SK-N-SH (cell line): Measurements from ENCODE around the gene VPS11. TPM values are rescaled to one million over a fixed set of nuclear protein-coding genes. Genes with fewer than 3 reads are reported as not detected.

Experiments used
- CTCF ChIA-PET: fragments of 300-600, 350-600 bp; formaldehyde crosslinking; extraction: SDS; loops from one replicate; lab custom pipeline; 2021; lab: Yijun Ruan, JAX
- POLR2A ChIA-PET: fragments of 350-600 bp; sonication (Branson Sonifier 250); formaldehyde crosslinking; extraction: SDS; loops from one replicate; lab custom pipeline; 2020; ENCODE audit warnings: antibody characterized with exemption, inconsistent platforms; lab: Yijun Ruan, JAX
- DNase-seq: peaks from one replicate; pipeline ENCODE4 v3.0.0; 2012
- H2AFZ ChIP-seq: fragments of 200-600 bp; sonication (generic); 2 replicates; pipeline ENCODE4 v1.8.1; 2016; ENCODE audit warnings: antibody characterized with exemption, mild to moderate bottlenecking, low read depth
- H3F3A ChIP-seq: fragments of 200-600 bp; sonication (generic); replicated peaks from 2 replicates; pipeline ENCODE3; 2016; ENCODE audit warnings: antibody characterized with exemption, mild to moderate bottlenecking; ENCODE audit not compliant: insufficient read depth
- H3K27ac ChIP-seq, 2 experiments: fragments of 200-500 bp in 1 of 2; fragments of 200-600 bp in 1 of 2; sonication (Bioruptor generic) in 1 of 2; sonication (generic), shearing (Covaris generic) in 1 of 2; 2 replicates each; pipeline versions ENCODE4 v1.5.1 to v1.6.1; 2014 to 2016; ENCODE audit warnings: low read depth in 2 of 2, inconsistent platforms in 1 of 2, low read length in 1 of 2, mild to moderate bottlenecking in 1 of 2, mixed read lengths in 1 of 2
- H3K27me3 ChIP-seq: fragments of 200-600 bp; sonication (generic), shearing (Covaris generic); 2 replicates; pipeline ENCODE4 v1.6.1; 2016; ENCODE audit warnings: mixed run types; ENCODE audit not compliant: insufficient read depth
- H3K36me3 ChIP-seq, 2 experiments: fragments of 200-500 bp in 1 of 2; fragments of 200-600 bp in 1 of 2; sonication (Bioruptor generic) in 1 of 2; sonication (generic) in 1 of 2; replicated peaks in 1 of 2; 2 replicates each; pipeline versions ENCODE3 to v1.5.1; 2014 to 2016; ENCODE audit warnings: low read length in 1 of 2, mild to moderate bottlenecking in 1 of 2; ENCODE audit not compliant: insufficient read depth in 2 of 2, control insufficient read depth in 1 of 2
- H3K4me1 ChIP-seq, 2 experiments: fragments of 200-500 bp in 1 of 2; fragments of 200-600 bp in 1 of 2; sonication (Bioruptor generic) in 1 of 2; sonication (generic), shearing (Covaris generic) in 1 of 2; 2 replicates each; pipeline versions ENCODE4 v1.5.1 to v1.6.1; 2014 to 2016; ENCODE audit warnings: low read depth in 1 of 2, low read length in 1 of 2, mixed run types in 1 of 2; ENCODE audit not compliant: insufficient read depth in 2 of 2, control insufficient read depth in 1 of 2
- H3K4me2 ChIP-seq: fragments of 200-600 bp; sonication (generic), shearing (Covaris generic); 2 replicates; pipeline ENCODE4 v1.6.1; 2017; ENCODE audit warnings: mixed run types
- H3K4me3 ChIP-seq, 2 experiments: fragments of 200-500 bp in 1 of 2; fragments of 200-600 bp in 1 of 2; sonication (Bioruptor generic) in 1 of 2; sonication (generic), shearing (Covaris generic) in 1 of 2; 2 replicates each; pipeline versions ENCODE4 v1.5.1 to v1.8.1; 2014 to 2016; ENCODE audit warnings: low read depth in 2 of 2, inconsistent platforms in 1 of 2, low read length in 1 of 2, mild to moderate bottlenecking in 1 of 2, mixed read lengths in 1 of 2, moderate library complexity in 1 of 2
- H3K79me2 ChIP-seq: fragments of 200-600 bp; sonication (generic); 2 replicates; pipeline ENCODE4 v1.8.1; 2017; ENCODE audit warnings: mild to moderate bottlenecking; ENCODE audit not compliant: insufficient read depth
- H3K9ac ChIP-seq: fragments of 200-600 bp; sonication (generic); 2 replicates; pipeline ENCODE4 v1.6.1; 2017; ENCODE audit warnings: mixed run types
- H3K9me2 ChIP-seq: fragments of 200-600 bp; sonication (generic); 2 replicates; pipeline ENCODE4 v1.6.1; 2017; ENCODE audit warnings: mixed run types
- H3K9me3 ChIP-seq: fragments of 200-600 bp; sonication (generic); 2 replicates; pipeline ENCODE4 v1.6.1; 2017; ENCODE audit warnings: mixed run types, mild to moderate bottlenecking, moderate library complexity
- H4K20me1 ChIP-seq: fragments of 200-600 bp; sonication (generic); 2 replicates; pipeline ENCODE4 v1.6.1; 2017; ENCODE audit warnings: mild to moderate bottlenecking, mixed run types; ENCODE audit not compliant: insufficient read depth
- ELF1 ChIP-seq: IDR thresholded peaks from 2 replicates; pipeline ENCODE4 v1.4.0; 2012
- EP300 ChIP-seq, 2 experiments: IDR thresholded peaks; 2 replicates each; pipeline versions ENCODE4 v1.4.0 to v1.6.1; 2012; ENCODE audit warnings: borderline replicate concordance in 1 of 2, low read depth in 1 of 2, low read length in 1 of 2
- EZH2phosphoT487 ChIP-seq: fragments of 200-600 bp; sonication (generic); IDR thresholded peaks from 2 replicates; pipeline ENCODE4 v1.6.1; 2017; ENCODE audit warnings: low read depth, mixed run types, mild to moderate bottlenecking, antibody characterized with exemption, moderate library complexity, borderline replicate concordance
- FOSL2 ChIP-seq: IDR thresholded peaks from 2 replicates; pipeline ENCODE4 v1.4.0; 2012; ENCODE audit warnings: low read depth, mild to moderate bottlenecking, moderate library complexity, borderline replicate concordance
- FOXJ3 ChIP-seq: sonication (generic); formaldehyde crosslinking; IDR thresholded peaks from 2 replicates; pipeline ENCODE4 v1.5.1; 2020; ENCODE audit warnings: mild to moderate bottlenecking, missing genetic modification reagents
- GATA2 ChIP-seq: sonication (generic); formaldehyde crosslinking; IDR thresholded peaks from 2 replicates; pipeline ENCODE4 v1.5.0; 2020; ENCODE audit warnings: mild to moderate bottlenecking, missing genetic modification reagents
- MEF2A ChIP-seq: IDR thresholded peaks from 2 replicates; pipeline ENCODE4 v1.4.0; 2012; ENCODE audit warnings: low read depth, borderline replicate concordance
- MXI1 ChIP-seq: IDR thresholded peaks from 2 replicates; pipeline ENCODE4 v1.6.1; 2012; ENCODE audit warnings: mild to moderate bottlenecking, low read depth, low read length, improper control_type of control experiment
- NFIC ChIP-seq: IDR thresholded peaks from 2 replicates; pipeline ENCODE4 v1.4.0; 2012; ENCODE audit warnings: borderline replicate concordance
- NRF1 ChIP-seq: IDR thresholded peaks from 2 replicates; pipeline ENCODE4 v1.6.1; 2012; ENCODE audit warnings: low read depth, mild to moderate bottlenecking, low read length
- PBX3 ChIP-seq: IDR thresholded peaks from 2 replicates; pipeline ENCODE4; 2012
- RCOR1 ChIP-seq: fragments of 150-350 bp; IDR thresholded peaks from 2 replicates; pipeline ENCODE4 v1.6.1; 2017; ENCODE audit warnings: antibody characterized with exemption, low read length
- RXRA ChIP-seq: IDR thresholded peaks from 2 replicates; pipeline ENCODE4 v1.4.0; 2012; ENCODE audit warnings: low read depth, mild to moderate bottlenecking, borderline replicate concordance
- SIN3A ChIP-seq: IDR thresholded peaks from 2 replicates; pipeline ENCODE4 v1.6.1; 2012; ENCODE audit warnings: low read depth, mild to moderate bottlenecking, low read length, moderate library complexity, borderline replicate concordance
- SMC3 ChIP-seq: IDR thresholded peaks from 2 replicates; pipeline ENCODE4 v1.6.1; 2012; ENCODE audit warnings: low read depth, low read length, improper control_type of control experiment
- TAF1 ChIP-seq: IDR thresholded peaks from 2 replicates; pipeline ENCODE4 v1.6.1; 2012; ENCODE audit warnings: low read depth, mild to moderate bottlenecking, low read length, moderate library complexity, borderline replicate concordance
- TCF12 ChIP-seq: IDR thresholded peaks from 2 replicates; pipeline ENCODE4 v1.4.0; 2012
- TEAD4 ChIP-seq: IDR thresholded peaks from 2 replicates; pipeline ENCODE4 v1.4.0; 2012; ENCODE audit warnings: mild to moderate bottlenecking, borderline replicate concordance; ENCODE audit not compliant: insufficient read depth
- WGBS: methylation state at CpG from one replicate; pipeline ENCODE4 v1.1.6; 2017; ENCODE audit warnings: low lambda C conversion rate; 5-methylcytosine and 5-hydroxymethylcytosine counted together
- polyA plus RNA-seq, 3 experiments: library from polyadenylated mRNA; depleted of rRNA; stranded (reverse); fragments of >200 nt; gene quantifications; 2 replicates each; pipeline ENCODE4 v1.2.3, GENCODE V29; 2012
- TF ChIP-seq, protein P1 (sequence below): IDR thresholded peaks from 2 replicates; pipeline ENCODE4 v1.4.0; 2012; ENCODE audit warnings: low read depth, borderline replicate concordance
- TF ChIP-seq, protein P2 (sequence below): fragments of 150-350 bp; IDR thresholded peaks from 2 replicates; pipeline ENCODE4 v1.6.1; 2016; ENCODE audit warnings: mild to moderate bottlenecking, low read depth, low read length
- TF ChIP-seq, protein P3 (sequence below): IDR thresholded peaks from 2 replicates; pipeline ENCODE4 v1.4.0; 2012; ENCODE audit warnings: low read depth

The VPS11 gene
- polyA plus RNA-seq, 1 of the 3 experiments (the other 2 are of a cell fraction), result 14.8 TPM

GRCh38 chr11:119121008-119121810 lies 53.6 kb downstream of the VPS11 start, which contains the start of gene HINFP (continued):
- no peak for TF ChIP-seq RXRA
- peak; percentile 99 for TF ChIP-seq NRF1
- TF ChIP-seq NFIC, result no peak
- TF ChIP-seq RCOR1, result no peak
- TF ChIP-seq, protein P1, sequence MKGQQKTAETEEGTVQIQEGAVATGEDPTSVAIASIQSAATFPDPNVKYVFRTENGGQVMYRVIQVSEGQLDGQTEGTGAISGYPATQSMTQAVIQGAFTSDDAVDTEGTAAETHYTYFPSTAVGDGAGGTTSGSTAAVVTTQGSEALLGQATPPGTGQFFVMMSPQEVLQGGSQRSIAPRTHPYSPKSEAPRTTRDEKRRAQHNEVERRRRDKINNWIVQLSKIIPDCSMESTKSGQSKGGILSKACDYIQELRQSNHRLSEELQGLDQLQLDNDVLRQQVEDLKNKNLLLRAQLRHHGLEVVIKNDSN, result peak; percentile 93
- TF ChIP-seq, protein P2, sequence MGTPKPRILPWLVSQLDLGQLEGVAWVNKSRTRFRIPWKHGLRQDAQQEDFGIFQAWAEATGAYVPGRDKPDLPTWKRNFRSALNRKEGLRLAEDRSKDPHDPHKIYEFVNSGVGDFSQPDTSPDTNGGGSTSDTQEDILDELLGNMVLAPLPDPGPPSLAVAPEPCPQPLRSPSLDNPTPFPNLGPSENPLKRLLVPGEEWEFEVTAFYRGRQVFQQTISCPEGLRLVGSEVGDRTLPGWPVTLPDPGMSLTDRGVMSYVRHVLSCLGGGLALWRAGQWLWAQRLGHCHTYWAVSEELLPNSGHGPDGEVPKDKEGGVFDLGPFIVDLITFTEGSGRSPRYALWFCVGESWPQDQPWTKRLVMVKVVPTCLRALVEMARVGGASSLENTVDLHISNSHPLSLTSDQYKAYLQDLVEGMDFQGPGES, result no peak; the same call in none of the 2 replicates
- peak; percentile 84 for TF ChIP-seq ELF1
- peak; percentile 96 for TF ChIP-seq MXI1
- peak; percentile 98 for TF ChIP-seq PBX3

DNA sequence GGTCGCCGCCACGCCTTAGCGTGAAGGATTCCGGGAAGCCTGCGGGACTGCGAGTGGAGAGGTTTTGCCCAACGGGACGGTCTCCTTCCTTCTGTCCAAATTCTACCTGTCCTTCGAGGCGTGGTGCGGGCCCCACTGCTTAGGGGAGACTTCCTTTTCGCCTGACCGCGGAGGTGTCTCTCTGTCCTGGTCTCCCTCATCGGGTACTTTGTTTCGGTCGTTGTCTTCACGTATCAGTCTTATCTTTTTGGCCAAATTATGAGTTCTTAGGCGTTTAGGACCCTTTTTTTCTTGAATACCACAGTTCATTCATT lies 54.1 kb downstream of the VPS11 start:
- H3K4me2 ChIP-seq, result peak overlapping the region; percentile 91
- H3K9ac ChIP-seq, result peak overlapping the region; percentile 74
- H3K4me3 ChIP-seq, result peak overlapping the region; percentile 88 to 90
- peak overlapping the region; percentile 87 for H2AFZ ChIP-seq
- whole genome bisulfite sequencing, result 2% methylated on average over 20 of the region's 20 CpGs
- peaks cover 41% of the 10 kb centered on the region for H3K79me2 ChIP-seq
- CTCF ChIA-PET, result interaction anchor here (0.8 to 1.4 kb wide), 6 partner anchors 11 to 81 kb away, joined by 3 to 4 read pairs (median 3); no protein-coding TSS in a partner anchor
- TF ChIP-seq MXI1, result no peak
- TF ChIP-seq FOXJ3 (CRISPR knock-in tag), result no peak
- TF ChIP-seq TCF12, result no peak
- TF ChIP-seq TEAD4, result no peak
- TF ChIP-seq EP300 (IDR thresholded peaks at IDR 0.05; ENCODE audit: borderline replicate concordance in 1 of 2, low read depth in 1 of 2, low read length in 1 of 2), result no peak
- TF ChIP-seq GATA2 (CRISPR knock-in tag), result no peak
- TF ChIP-seq PBX3, result no peak
- TF ChIP-seq, protein P1, result no peak
- no peak for TF ChIP-seq ELF1
- no peak for TF ChIP-seq TAF1
- TF ChIP-seq SMC3, result no peak
- TF ChIP-seq FOSL2, result no peak
- TF ChIP-seq RXRA, result no peak
- TF ChIP-seq, protein P3, sequence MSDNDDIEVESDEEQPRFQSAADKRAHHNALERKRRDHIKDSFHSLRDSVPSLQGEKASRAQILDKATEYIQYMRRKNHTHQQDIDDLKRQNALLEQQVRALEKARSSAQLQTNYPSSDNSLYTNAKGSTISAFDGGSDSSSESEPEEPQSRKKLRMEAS, result no peak
- no peak for TF ChIP-seq RCOR1
- TF ChIP-seq EZH2phosphoT487, result no peak
- TF ChIP-seq MEF2A, result no peak
- no peak for TF ChIP-seq SIN3A
- TF ChIP-seq NRF1, result no peak
- no peak for TF ChIP-seq NFIC
- TF ChIP-seq, all 33 proteins: peak for 0
- H3K9me2 ChIP-seq, result no peaks in the 10 kb centered on the region
- no peaks in the 10 kb centered on the region for H4K20me1 ChIP-seq
- H3K27me3 ChIP-seq, result no peaks in the 10 kb centered on the region
- no peak for DNase-seq
- peak overlapping the region; percentile 38 to 75; a peak in 3 of 4 replicates for H3K27ac ChIP-seq
- H3K9me3 ChIP-seq, result no peaks in the 10 kb centered on the region
- H3K36me3 ChIP-seq, result peaks cover 5 to 14% of the 10 kb centered on the region in 2 experiments
- POLR2A ChIA-PET, result interaction anchor here (0.5 to 1.9 kb wide), 6 partner anchors 12 to 94 kb away, joined by 3 to 9 read pairs (median 3); partner anchors contain the start of genes C2CD2L and HMBS
- peaks cover 13 to 17% of the 10 kb centered on the region in 2 experiments; a peak in 3 of 4 replicates for H3K4me1 ChIP-seq
- H3F3A ChIP-seq, result peaks cover 12% of the 10 kb centered on the region
